DMS 273 treated with DMSO at 0.1 percent for 48 hours (cell line): ENCODE results near the gene NAALAD2.
"Not testable (repeated sequence)": the region's sequence is repeated elsewhere in the genome, so short reads cannot be mapped to it uniquely, and the experiment has no call there.

ENCODE experiments used
- DNase-seq: peaks from one replicate; lab custom pipeline; 2025; lab: John Stamatoyannopoulos, UW

Gene NAALAD2

GRCh38 chr11:90134478-90135003 is at the start of gene NAALAD2:
Gene NAALAD2, plus strand, starts transcription at chr11:90134663. Its CDS starts 96 bp downstream, at chr11:90134759.
- DNase-seq, result no peak

- DNase-seq, result not testable (repeated sequence)
These were observed 48.8 kb upstream of the NAALAD2 start, which contains the start of gene UBTFL1 for GRCh38 chr11:90085650-90086049. Gene UBTFL1, plus strand, starts transcription at chr11:90085950. Its CDS starts 0 bp downstream, at chr11:90085950.

- not testable (repeated sequence) for DNase-seq
These were observed 45.7 kb upstream of the NAALAD2 start for GRCh38 chr11:90088731-90089130.

GRCh38 chr11:90095230-90095924 is 39.1 kb upstream of the NAALAD2 start:
- not testable (repeated sequence) for DNase-seq

GRCh38 chr11:90098261-90098660 is 36.2 kb upstream of the NAALAD2 start:
- DNase-seq, result not testable (repeated sequence)

- no peak for DNase-seq
These were observed 34.0 kb upstream of the NAALAD2 start for GRCh38 chr11:90100431-90100830.

- no peak for DNase-seq
These were observed 20.9 kb upstream of the NAALAD2 start for GRCh38 chr11:90113541-90113940.

GRCh38 chr11:90120191-90120590 is 14.3 kb upstream of the NAALAD2 start:
- DNase-seq, result no peak

- DNase-seq, result no peak
These were observed 10.1 kb upstream of the NAALAD2 start for GRCh38 chr11:90124371-90124770.

GRCh38 chr11:90124946-90125345 is 9.5 kb upstream of the NAALAD2 start:
- no peak for DNase-seq

GRCh38 chr11:90133560-90134477 is 644 bp upstream of the NAALAD2 start:
- DNase-seq, result no peak

GRCh38 chr11:90135016-90135415 is 553 bp downstream of the NAALAD2 start:
- no peak for DNase-seq

- DNase-seq, result no peak
These were observed 14.4 kb downstream of the NAALAD2 start for GRCh38 chr11:90148900-90149299.

- DNase-seq, result not testable (repeated sequence)
These were observed 32.6 kb downstream of the NAALAD2 start for GRCh38 chr11:90166982-90167573.

GRCh38 chr11:90167704-90168103 is 33.2 kb downstream of the NAALAD2 start:
- not testable (repeated sequence) for DNase-seq

- no peak for DNase-seq
These were observed 34.1 kb downstream of the NAALAD2 start for GRCh38 chr11:90168571-90168970.

GRCh38 chr11:90171359-90171758 is 36.9 kb downstream of the NAALAD2 start:
- DNase-seq, result no peak

GRCh38 chr11:90176069-90176468 is 41.6 kb downstream of the NAALAD2 start:
- no peak for DNase-seq

GRCh38 chr11:90178751-90179150 is 44.3 kb downstream of the NAALAD2 start:
- DNase-seq, result no peak

- no peak for DNase-seq
These were observed 45.5 kb downstream of the NAALAD2 start for GRCh38 chr11:90179923-90180322.

- DNase-seq, result no peak
These were observed 53.4 kb downstream of the NAALAD2 start for GRCh38 chr11:90187839-90188238.

- DNase-seq, result no peak
These were observed 54.5 kb downstream of the NAALAD2 start for GRCh38 chr11:90189011-90189410.
